SKM-1 (cell line): ENCODE data around the gene RHOXF2.
"Not testable (repeated sequence)": the region's sequence is repeated elsewhere in the genome, so short reads cannot be mapped to it uniquely, and the experiment has no call there.

Source experiments
- DNase-seq: peaks from one replicate; lab custom pipeline; 2025; ENCODE audit not compliant: unreplicated experiment; lab: John Stamatoyannopoulos, UW

RHOXF2 gene

GRCh38 chrX:120158313-120158712 is at the start of gene RHOXF2:
RHOXF2 (plus strand) TSS chrX:120158613; CDS start chrX:120158751, 138 bp downstream.
- not testable (repeated sequence) for DNase-seq

DNA sequence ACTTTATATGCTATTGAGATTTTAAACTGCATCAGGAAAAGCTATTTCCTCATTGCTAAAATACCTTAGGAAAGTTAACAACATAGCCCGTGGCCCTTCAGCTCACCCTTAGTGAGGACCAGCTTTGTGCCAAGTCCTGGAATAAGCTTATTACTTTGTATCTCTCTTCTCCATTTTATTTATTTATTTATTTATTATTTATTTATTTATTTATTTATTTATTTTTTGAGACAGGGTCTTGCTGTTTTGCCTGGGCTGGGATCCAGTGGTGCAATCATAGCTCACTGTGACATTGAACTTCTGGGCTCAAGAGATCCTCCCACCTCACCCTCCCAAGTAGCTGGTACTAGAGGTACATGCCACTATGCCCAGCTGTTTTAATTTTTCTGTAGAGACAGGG is 49.0 kb upstream of the RHOXF2 start:
- DNase-seq, result no peak

GRCh38 chrX:120111611-120112010 is 46.8 kb upstream of the RHOXF2 start:
- no peak for DNase-seq

GRCh38 chrX:120115438-120115963 is 42.9 kb upstream of the RHOXF2 start, which contains the start of gene RHOXF1:
RHOXF1 (minus strand) TSS chrX:120115913; CDS start chrX:120115862, 51 bp downstream.
- DNase-seq, result no peak

DNA sequence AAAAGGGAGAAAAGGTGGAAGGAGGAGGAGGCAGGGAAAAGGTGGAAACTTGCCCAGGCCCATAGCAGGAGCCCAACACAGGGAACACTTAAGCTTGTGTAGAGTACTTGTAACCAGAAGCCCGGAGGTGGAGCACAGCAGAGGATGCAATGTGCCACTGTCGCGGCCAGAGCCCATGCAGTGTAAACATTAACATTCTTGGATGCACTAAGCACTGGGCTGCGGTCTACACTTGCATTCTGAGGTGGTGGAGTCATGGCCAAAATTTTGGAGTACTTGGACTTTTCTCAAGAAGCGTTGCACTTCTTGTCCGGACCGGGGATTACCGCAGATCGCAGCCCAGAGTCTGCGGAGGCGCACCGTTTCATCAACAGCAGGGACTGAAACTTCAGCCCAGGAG is 38.2 kb upstream of the RHOXF2 start:
- no peak for DNase-seq

GRCh38 chrX:120125444-120125843 is 33.0 kb upstream of the RHOXF2 start:
- no peak for DNase-seq

- not testable (repeated sequence) for DNase-seq
Measured at GRCh38 chrX:120128306-120128846, 30.0 kb upstream of the RHOXF2 start.

DNA sequence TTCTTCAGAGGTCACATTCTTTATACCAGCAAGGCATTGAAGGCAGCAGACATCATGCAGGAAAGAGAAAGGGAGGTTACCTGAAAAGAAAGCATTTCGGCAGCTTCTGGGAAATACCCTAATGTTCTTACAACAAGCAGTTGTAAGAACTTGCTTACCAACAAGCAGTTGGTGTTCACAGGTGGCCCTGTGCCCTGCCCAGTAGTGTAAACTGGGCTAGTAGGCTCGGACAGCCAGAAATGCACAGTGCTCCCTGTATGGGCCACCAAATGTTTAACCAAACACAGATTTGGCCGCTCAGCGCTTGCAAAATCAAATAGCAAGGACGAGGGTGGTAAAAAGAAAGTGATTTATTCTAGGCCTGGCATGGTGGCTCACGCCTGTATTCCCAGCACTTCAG is 22.3 kb upstream of the RHOXF2 start:
- DNase-seq, result no peak

DNA sequence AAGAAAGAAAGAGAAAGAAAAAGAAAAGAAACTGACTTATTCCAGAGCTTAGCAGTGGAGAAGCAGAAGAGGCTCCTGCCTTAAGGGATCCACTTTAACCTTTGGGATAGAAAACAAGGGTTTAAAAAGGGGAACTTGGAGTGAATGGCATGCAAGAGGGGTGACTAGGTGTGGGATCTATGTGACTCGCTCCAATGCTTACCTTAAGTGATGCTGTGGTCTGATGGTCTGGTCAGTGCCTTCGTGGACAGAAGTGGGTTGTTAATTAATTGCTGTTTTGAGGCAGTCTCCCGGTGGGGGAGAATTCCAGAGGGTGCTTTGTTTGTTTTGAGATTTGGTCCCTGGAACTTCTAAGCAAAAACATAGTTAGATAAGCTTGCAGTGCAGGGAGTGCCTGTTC is 21.6 kb upstream of the RHOXF2 start:
- no peak for DNase-seq

GRCh38 chrX:120137439-120137838 is 21.0 kb upstream of the RHOXF2 start:
- DNase-seq, result no peak

DNA sequence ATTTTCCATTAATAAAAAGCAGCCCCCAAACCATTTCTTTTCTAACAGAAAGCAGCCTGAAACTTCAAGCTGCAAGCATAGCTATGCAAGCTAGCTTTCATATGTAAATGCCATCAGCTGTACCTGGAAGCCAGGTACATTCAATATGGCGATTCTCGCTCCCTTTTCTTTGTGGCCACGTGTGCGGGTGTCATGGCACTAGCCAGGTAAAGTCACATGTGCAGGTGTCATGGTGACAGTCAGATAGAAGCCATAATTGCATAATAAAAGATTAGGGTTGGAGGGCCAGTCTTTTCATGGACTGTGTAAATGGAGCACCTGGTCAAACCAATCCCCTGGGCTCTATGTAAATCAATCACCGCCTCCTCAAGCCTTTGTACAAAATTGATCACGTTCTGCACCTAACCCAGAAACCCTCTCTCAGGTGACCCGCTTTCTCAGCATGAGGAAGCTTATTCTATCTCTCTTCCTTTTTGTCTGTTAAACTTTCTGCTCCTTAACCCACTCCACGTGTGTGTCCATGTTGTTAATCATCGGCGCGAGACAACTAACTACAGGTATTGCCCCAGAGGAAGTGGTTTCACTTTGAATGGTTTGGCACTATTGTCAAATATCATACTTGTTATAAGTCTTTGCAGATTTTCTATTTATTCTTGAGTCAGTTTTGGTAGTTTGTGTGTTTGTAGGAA is 18.0 kb upstream of the RHOXF2 start:
- no peak for DNase-seq

GRCh38 chrX:120144178-120144844 is 14.1 kb upstream of the RHOXF2 start:
- no peak for DNase-seq

GRCh38 chrX:120145295-120145925 is 13.0 kb upstream of the RHOXF2 start:
- DNase-seq, result no peak

DNA sequence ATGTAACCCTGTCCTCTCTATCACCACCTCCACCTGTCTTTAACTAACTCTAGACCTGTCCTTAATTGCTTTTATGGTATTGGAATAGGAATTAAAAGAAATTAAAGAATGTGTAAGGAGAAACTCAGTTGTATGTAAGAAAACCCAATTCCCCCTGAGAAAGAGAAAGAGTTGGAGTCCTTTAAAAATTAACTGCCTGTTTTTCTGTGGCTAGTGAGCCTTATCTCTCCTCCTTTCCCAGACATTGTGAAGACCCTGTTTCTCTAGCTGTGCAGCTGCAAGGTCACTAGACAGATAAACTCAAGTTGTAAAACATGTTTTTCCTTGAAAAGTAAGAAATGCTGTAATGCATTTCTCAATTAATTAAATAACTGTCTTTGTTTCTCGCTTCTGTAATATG is 12.1 kb upstream of the RHOXF2 start:
- DNase-seq, result not testable (repeated sequence)

GRCh38 chrX:120147537-120147936 is 10.9 kb upstream of the RHOXF2 start:
- no peak for DNase-seq

DNA sequence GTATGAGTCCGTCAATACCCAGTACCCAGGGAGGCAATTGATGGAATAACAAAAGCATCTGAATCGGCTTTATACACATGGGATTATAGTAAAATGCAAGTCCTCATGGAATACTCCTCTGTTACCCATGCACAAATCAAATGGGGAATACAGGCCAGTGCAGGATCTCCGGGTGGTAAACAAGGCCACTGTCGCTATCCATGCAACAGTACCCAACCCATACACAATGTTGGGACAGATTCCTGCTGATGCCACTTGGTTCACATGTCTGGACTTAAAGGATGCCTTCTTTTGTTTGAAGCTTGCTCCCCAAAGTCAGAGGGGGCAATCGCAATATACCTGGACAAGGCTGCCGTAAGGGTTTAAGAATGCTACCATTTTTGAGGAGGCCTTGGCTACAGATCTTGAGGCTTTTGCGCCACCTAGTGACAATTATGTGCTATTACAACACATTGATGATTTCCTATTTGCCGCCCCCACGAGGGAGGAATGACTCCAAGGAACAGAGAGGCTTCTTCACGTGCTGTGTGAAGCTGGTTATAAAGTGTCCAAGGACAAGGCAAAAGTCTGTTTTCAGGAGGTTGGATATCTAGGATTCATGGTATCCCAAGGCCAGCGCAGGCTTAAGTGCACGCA is 8.2 kb upstream of the RHOXF2 start:
- DNase-seq, result not testable (repeated sequence)

GRCh38 chrX:120159086-120159485 is 673 bp downstream of the RHOXF2 start:
- not testable (repeated sequence) for DNase-seq

- not testable (repeated sequence) for DNase-seq
Measured at GRCh38 chrX:120193254-120193653, 34.8 kb downstream of the RHOXF2 start.

DNA sequence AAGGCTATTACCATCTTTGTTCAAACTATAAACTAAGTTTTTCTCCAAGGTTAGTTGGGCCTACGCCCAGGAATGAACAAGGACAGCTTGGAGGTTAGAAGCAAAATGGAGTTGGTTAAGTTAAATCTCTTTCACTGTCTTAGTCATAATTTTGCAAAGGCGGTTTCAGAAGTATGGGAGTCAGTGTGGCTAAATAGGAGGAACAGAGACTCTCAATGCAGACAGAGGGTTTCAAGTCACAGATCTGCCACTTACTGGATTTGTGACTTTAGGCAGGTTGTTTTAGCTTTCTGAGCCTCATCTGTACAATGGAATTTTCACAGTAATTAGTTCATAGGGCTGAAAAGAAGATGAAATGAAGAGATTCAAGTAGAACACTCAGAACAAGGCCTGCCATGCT is 35.3 kb downstream of the RHOXF2 start:
- not testable (repeated sequence) for DNase-seq

DNA sequence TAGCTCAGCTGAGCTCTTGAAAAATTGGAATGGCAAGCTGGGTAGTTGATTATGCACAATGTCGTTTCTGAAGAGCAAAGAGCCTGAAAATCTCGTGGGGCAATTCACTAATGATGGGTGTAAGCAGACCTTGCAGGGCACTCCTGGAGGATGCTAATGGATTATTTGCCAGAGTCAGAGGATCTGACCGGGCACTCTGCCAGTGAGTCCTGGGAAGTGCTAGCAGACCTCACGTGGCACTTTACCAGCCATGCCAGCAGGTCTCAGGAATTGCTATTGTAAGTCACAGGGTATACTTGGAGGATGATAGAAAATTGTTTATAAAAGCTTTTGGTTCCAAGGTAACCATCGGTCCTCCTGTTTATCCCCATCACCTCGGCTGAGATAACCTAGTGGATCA is 37.4 kb downstream of the RHOXF2 start:
- not testable (repeated sequence) for DNase-seq
